Stimulated activated CD4-positive, alpha-beta T cell treated with anti-CD3 and anti-CD28 coated beads, Interleukin-1b, Interleukin-23, amount 100 ng/mL, for 48 hours (primary cell): ENCODE results near the gene MAGEC3.
"Not testable (repeated sequence)": the region's sequence is repeated elsewhere in the genome, so short reads cannot be mapped to it uniquely, and the experiment has no call there.

Experiments
- DNase-seq: peaks from one replicate; pipeline ENCODE4 v3.0.0-alpha.2; 2020

Gene MAGEC3

GRCh38 chrX:141838016-141838415 is at the start of gene MAGEC3:
Gene MAGEC3, plus strand, starts transcription at chrX:141838316. Its CDS starts 0 bp downstream, at chrX:141838316.
- no peak for DNase-seq

- no peak for DNase-seq
These were observed 46.3 kb upstream of the MAGEC3 start for GRCh38 chrX:141791856-141792255.

DNA sequence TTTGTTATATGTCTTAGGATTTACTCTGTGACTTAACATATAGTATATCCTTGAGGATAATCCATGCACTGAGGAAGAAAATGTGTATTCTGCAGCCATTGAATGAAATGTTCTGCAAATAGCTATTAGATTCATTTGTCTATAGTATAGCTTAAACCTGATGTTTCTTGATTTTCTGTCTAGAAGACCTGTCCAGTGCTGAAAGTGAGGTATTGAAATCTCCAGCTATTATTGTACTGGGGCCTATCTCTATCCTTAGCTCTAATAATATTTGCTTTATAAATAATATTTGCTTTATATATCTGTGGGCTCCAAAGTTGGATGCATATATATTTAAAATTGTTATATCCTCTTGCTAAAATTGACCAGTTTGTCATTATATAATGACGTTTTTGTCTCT is 26.7 kb upstream of the MAGEC3 start:
- no peak for DNase-seq

GRCh38 chrX:141814213-141814857 is 23.8 kb upstream of the MAGEC3 start:
- no peak for DNase-seq

- DNase-seq = no peak
These were observed 22.2 kb upstream of the MAGEC3 start for GRCh38 chrX:141815904-141816303.

DNA sequence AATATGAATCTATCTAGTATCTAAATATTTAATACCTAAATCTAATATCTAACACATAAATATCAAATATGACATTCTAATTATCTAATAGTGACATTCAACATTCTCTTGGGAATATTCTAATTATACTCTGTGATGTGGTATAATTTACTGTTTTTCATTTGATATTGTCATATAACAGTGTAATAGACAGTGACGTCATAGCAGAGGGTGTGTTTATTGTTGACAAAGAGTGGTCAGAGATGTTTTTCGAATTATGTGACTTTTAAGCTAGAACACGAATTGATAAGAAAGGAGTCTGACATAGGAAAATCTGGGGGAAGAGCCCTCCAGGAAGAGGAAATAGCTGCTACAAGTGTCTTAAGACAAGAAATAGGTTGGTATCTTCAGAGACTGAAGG is 5.9 kb upstream of the MAGEC3 start:
- no peak for DNase-seq

GRCh38 chrX:141839856-141840255 is 1.7 kb downstream of the MAGEC3 start:
- no peak for DNase-seq

DNA sequence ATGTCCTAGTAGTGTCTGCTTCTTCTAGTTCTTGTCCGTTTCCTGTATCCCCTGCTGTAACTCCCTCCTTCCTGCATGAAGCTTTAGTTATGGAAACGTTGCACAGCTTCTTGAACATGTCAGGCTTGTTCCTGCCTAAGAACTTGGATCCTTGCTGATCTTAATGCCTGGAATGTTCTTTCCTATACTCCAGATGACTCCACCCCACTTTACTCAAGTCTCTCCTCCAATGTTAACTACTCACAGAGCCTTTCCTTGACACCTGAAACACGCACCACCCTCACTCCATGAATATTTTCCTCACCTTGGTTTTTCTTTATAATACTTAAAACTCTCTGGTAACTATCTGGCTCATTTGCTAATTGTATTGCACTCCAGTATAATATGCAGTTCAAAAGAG is 19.4 kb downstream of the MAGEC3 start:
- no peak for DNase-seq

- no peak for DNase-seq
These were observed 41.5 kb downstream of the MAGEC3 start for GRCh38 chrX:141879616-141880015.

- not testable (repeated sequence) for DNase-seq
These were observed 50.7 kb downstream of the MAGEC3 start for GRCh38 chrX:141888811-141889210.

- DNase-seq = no peak
These were observed 56.6 kb downstream of the MAGEC3 start for GRCh38 chrX:141894733-141895132.

- DNase-seq = no peak
These were observed 59.6 kb downstream of the MAGEC3 start for GRCh38 chrX:141897690-141898089.

- DNase-seq = no peak
These were observed 64.2 kb downstream of the MAGEC3 start for GRCh38 chrX:141902366-141902765.

DNA sequence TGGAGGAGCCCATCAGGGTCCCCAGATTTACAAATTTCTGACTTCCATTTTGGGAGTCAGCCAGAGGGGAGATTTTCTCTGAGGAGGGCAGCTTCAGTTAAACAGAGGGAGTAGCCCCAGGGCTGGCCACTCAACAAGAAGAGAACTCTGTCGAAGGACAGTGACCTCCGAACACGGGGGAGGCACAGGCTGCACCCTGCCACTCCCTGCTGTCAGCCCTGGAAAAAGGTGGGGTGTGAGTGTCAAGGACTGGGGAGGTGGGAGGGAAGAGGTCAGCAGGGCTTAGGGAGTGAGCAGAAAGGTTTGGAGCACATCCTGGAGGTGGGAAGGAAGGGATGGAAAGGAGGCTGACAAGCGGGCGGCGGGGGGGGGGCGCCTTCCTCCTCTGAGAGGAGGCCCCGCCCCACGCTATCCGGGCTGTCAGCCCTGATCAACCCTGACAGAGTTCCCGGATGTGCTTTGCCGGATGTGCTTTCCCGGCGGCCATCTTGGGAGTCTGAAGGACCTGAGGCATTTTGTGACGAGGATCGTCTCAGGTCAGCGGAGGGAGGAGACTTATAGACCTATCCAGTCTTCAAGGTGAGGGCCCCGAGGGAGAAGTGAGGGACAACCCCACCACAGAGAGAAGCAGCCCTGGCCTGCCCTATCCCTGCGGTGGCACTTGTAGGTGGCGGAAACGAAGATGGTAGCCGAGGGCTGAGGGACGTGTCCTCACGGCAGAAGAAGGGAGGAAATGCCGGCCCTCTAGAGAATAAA is 65.5 kb downstream of the MAGEC3 start, which contains the start of gene MAGEC1:
MAGEC1 (plus strand) TSS at position 495 of the 756 bp plus-strand sequence. CDS start 1,179 bp downstream, outside the sequence.
- DNase-seq = no peak

GRCh38 chrX:141904262-141904661 is 66.1 kb downstream of the MAGEC3 start:
- no peak for DNase-seq

GRCh38 chrX:141917801-141918200 is 79.7 kb downstream of the MAGEC3 start:
- no peak for DNase-seq

- no peak for DNase-seq
These were observed 86.2 kb downstream of the MAGEC3 start for GRCh38 chrX:141924293-141924692.

GRCh38 chrX:141928432-141928831 is 90.3 kb downstream of the MAGEC3 start:
- DNase-seq = no peak

GRCh38 chrX:141934059-141934641 is 96.0 kb downstream of the MAGEC3 start:
- no peak for DNase-seq

DNA sequence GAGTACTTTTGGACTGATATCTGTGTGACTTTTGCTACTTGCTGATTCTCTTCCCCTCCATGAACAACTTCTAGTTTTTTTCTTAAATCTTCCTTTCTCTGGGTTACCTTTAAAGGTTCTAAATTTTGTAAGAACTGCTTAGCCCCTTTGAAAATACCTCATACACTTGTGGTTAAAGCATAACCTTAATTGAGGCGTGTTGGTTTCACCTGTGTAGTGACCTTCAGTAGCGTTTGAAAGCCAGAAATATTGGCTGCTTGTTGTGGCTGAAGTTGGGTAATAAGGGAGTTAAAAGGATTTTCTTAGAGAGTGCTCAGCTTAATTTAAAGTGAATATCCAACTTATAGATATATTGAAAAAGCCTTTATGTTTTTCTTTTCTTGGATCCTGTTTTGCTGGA is 97.5 kb downstream of the MAGEC3 start:
- DNase-seq = no peak

DNA sequence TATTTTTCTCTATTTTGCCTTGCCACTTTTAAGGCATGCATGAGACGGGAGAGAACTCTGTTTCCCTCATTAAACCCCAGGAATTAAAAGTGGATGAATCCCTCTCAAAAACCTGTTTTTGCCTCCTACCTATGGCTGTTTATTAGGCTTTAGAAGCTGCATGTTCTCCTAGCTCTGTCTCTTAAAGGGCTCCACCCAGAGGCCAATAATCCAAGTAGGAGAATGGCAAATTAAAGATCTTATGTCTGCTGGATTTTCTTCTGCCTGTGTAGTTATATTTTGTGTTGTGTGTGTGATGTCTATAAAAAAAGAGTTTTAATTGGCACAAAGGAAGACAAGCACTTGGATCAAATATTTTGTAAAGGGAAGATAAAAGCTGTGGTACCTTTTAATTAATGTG is 98.0 kb downstream of the MAGEC3 start:
- DNase-seq = no peak

DNA sequence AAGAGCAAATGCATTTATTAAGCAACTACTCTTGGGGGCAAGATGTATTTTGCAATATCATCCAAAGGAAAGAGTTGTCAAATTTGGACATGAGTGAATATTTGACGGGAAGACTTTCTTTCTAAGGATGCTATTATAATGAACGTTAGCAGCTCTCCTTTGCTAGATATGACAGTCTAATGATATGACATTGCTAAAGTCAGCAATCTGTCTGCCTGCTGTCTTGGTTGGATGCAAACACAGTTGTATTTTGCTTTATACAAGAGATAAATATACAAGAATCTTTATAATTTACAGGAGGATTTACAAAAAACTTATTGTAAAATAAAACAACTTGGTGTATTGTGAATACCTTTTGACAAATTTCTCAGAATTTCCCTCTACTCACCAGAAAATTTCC is 103.1 kb downstream of the MAGEC3 start:
- no peak for DNase-seq

DNA sequence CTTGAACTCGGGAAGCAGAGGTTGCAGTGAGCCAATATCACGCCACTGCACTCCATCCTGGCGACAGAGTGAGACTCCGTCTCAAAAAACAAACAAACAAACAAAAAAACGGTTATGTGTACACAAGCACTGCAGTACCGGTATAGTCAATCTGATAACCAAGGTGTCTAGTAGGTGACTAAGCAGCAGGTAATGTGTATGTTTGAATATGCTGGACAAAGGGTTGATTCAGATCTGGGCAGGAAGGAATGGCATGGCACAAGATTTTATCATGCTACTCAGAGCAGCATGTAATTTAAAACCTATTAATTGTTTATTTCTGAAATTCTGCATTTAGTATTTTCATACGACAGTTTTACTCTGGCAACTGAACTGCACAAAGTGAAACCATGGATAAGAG is 107.3 kb downstream of the MAGEC3 start:
- DNase-seq = no peak

DNA sequence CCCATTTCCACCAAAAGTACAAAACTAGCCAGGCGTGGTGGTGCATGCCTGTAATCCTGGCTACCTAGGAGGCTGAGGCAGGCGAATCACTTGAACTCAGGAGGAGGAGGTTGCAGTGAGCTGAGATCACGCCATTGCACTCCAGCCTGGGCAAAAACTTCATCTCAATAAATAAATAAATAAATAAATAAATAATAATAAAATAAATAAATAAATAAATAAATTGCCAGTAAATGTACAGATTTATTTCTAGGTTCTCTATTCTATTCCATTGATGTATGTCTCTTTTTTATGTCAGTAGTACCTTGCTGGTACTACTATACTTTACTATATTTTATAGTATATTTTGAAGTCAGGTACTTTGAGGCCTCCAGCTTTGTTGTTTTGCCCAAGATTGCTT is 109.2 kb downstream of the MAGEC3 start:
- DNase-seq = no peak
